NCI-H2107 treated with DMSO at 0.1 percent for 48 hours (cell line): Measurements from ENCODE around the gene PLXNA1.

Experiments used
- DNase-seq: peaks from one replicate; lab custom pipeline; 2025; ENCODE audit not compliant: unreplicated experiment; lab: John Stamatoyannopoulos, UW

The PLXNA1 gene

GRCh38 chr3:126987129-126987528 lies 4.2 kb downstream of the PLXNA1 start:
- DNase-seq = no peak

GRCh38 chr3:126987596-126987995 lies 4.7 kb downstream of the PLXNA1 start:
- DNase-seq = no peak

GRCh38 chr3:126988451-126989021 lies 5.6 kb downstream of the PLXNA1 start:
- DNase-seq = no peak

- DNase-seq = no peak
Measured at GRCh38 chr3:126989316-126990023, 6.6 kb downstream of the PLXNA1 start.

GRCh38 chr3:126990024-126990700 lies 7.2 kb downstream of the PLXNA1 start:
- DNase-seq = no peak

GRCh38 chr3:126990890-126991289 lies 8.0 kb downstream of the PLXNA1 start:
- DNase-seq = peak; percentile 70

- no peak for DNase-seq
Measured at GRCh38 chr3:126991366-126992200, 8.7 kb downstream of the PLXNA1 start.

GRCh38 chr3:126992216-126992615 lies 9.3 kb downstream of the PLXNA1 start:
- no peak for DNase-seq

GRCh38 chr3:126992776-126993175 lies 9.9 kb downstream of the PLXNA1 start:
- DNase-seq = no peak

GRCh38 chr3:126993436-126993835 lies 10.5 kb downstream of the PLXNA1 start:
- DNase-seq = no peak

- peak; percentile 54 for DNase-seq
Measured at GRCh38 chr3:126994661-126995245, 11.8 kb downstream of the PLXNA1 start.

- no peak for DNase-seq
Measured at GRCh38 chr3:126995254-126995780, 12.4 kb downstream of the PLXNA1 start.

GRCh38 chr3:126995926-126996512 lies 13.1 kb downstream of the PLXNA1 start:
- no peak for DNase-seq

GRCh38 chr3:126996905-126997304 lies 14.0 kb downstream of the PLXNA1 start:
- DNase-seq = no peak

- no peak for DNase-seq
Measured at GRCh38 chr3:126997455-126998038, 14.6 kb downstream of the PLXNA1 start.

GRCh38 chr3:126998320-126998719 lies 15.4 kb downstream of the PLXNA1 start:
- DNase-seq = no peak

- DNase-seq = no peak
Measured at GRCh38 chr3:126998728-126999127, 15.8 kb downstream of the PLXNA1 start.

- DNase-seq = no peak
Measured at GRCh38 chr3:126999383-126999782, 16.5 kb downstream of the PLXNA1 start.

- DNase-seq = no peak
Measured at GRCh38 chr3:127000119-127000518, 17.2 kb downstream of the PLXNA1 start.

- DNase-seq = no peak
Measured at GRCh38 chr3:127000761-127001160, 17.8 kb downstream of the PLXNA1 start.
